GM21367 (cell line): ENCODE results near the gene SCUBE3.

Source experiments
- ATAC-seq: cut with Tn5 transposase; IDR thresholded peaks from one replicate; pipeline ENCODE4 v1.9.1; 2021; ENCODE audit not compliant: unreplicated experiment

SCUBE3 gene

GRCh38 chr6:35181308-35181932, 32.3 kb upstream of the SCUBE3 start:
- ATAC-seq = no peak

- no peak for ATAC-seq
Observed at GRCh38 chr6:35181933-35182612, 31.7 kb upstream of the SCUBE3 start.

- ATAC-seq = no peak
Observed at GRCh38 chr6:35183281-35183680, 30.5 kb upstream of the SCUBE3 start.

GRCh38 chr6:35183935-35184334, 29.8 kb upstream of the SCUBE3 start:
- no peak for ATAC-seq

- no peak for ATAC-seq
Observed at GRCh38 chr6:35184580-35185301, 29.0 kb upstream of the SCUBE3 start.

GRCh38 chr6:35185302-35185681, 28.5 kb upstream of the SCUBE3 start:
- no peak for ATAC-seq

GRCh38 chr6:35185971-35186370, 27.8 kb upstream of the SCUBE3 start:
- no peak for ATAC-seq

GRCh38 chr6:35186571-35186970, 27.2 kb upstream of the SCUBE3 start:
- no peak for ATAC-seq

GRCh38 chr6:35188886-35189285, 24.9 kb upstream of the SCUBE3 start:
- no peak for ATAC-seq

- ATAC-seq = no peak
Observed at GRCh38 chr6:35190306-35190705, 23.4 kb upstream of the SCUBE3 start.

GRCh38 chr6:35191889-35192288, 21.9 kb upstream of the SCUBE3 start:
- ATAC-seq = no peak

- ATAC-seq = no peak
Observed at GRCh38 chr6:35192301-35192860, 21.4 kb upstream of the SCUBE3 start.

- ATAC-seq = no peak
Observed at GRCh38 chr6:35194390-35194789, 19.4 kb upstream of the SCUBE3 start.

- no peak for ATAC-seq
Observed at GRCh38 chr6:35195120-35195780, 18.5 kb upstream of the SCUBE3 start.

- no peak for ATAC-seq
Observed at GRCh38 chr6:35197196-35197595, 16.6 kb upstream of the SCUBE3 start.

- no peak for ATAC-seq
Observed at GRCh38 chr6:35199866-35200265, 13.9 kb upstream of the SCUBE3 start.

- ATAC-seq = no peak
Observed at GRCh38 chr6:35202066-35202546, 11.7 kb upstream of the SCUBE3 start.

GRCh38 chr6:35203152-35203670, 10.5 kb upstream of the SCUBE3 start:
- no peak for ATAC-seq

GRCh38 chr6:35203680-35204079, 10.1 kb upstream of the SCUBE3 start:
- no peak for ATAC-seq

- no peak for ATAC-seq
Observed at GRCh38 chr6:35206346-35206745, 7.4 kb upstream of the SCUBE3 start.

- ATAC-seq = no peak
Observed at GRCh38 chr6:35208419-35208818, 5.3 kb upstream of the SCUBE3 start.
